ENCODE data around the gene NDUFS5. TPM values are rescaled to one million over a fixed set of nuclear protein-coding genes. Genes with fewer than 3 reads are reported as not detected.
"Not testable (repeated sequence)": the region's sequence is repeated elsewhere in the genome, so short reads cannot be mapped to it uniquely, and the experiment has no call there.

NDUFS5 gene
- total and polyA plus RNA-seq, 7 donors, result 276 to 910 (median 407) TPM

DNA sequence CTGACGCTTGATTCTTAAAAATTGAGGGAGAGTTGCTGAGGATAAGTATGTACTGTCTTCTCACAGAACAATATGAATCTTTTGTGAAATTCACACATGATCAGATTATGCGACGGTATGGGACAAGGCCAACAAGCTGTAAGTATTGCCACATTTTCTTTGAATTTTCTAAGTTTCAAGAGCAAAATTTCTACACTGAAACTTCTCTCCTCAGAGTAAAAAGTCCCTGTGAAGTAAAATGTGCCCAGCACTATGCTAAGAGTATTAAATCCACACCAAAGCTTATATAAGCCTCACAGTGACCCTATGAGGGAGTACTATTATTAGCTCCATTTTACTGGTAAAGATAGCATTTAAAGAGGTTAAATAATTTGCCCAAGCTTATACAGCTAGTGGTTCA is 22.9 kb upstream of the NDUFS5 start:
- Histone ChIP-seq H3K4me1 (peaks cover 6% of the 10 kb centered on the region), H3K27me3 (ENCODE audit: insufficient read depth in 3 of 3, low read length in 2 of 3) (no peaks in the 10 kb centered on the region), H3K9me3 (no peaks in the 10 kb centered on the region), H3K27ac (no peak overlapping the region), H3K4me3 (no peak overlapping the region), H3K36me3 (ENCODE audit: insufficient read depth in 1 of 2, low read depth in 1 of 2) (peaks cover 18 to 100% of the 10 kb centered on the region in 2 donors)
- ATAC-seq, result no peak
- intact Hi-C loops (cut with DNase I), result no loop called here
- WGBS, 3 donors, result 68 to 89% (median 74%) methylated on average over 3 of the region's 3 CpGs
- TF ChIP-seq, protein P1, sequence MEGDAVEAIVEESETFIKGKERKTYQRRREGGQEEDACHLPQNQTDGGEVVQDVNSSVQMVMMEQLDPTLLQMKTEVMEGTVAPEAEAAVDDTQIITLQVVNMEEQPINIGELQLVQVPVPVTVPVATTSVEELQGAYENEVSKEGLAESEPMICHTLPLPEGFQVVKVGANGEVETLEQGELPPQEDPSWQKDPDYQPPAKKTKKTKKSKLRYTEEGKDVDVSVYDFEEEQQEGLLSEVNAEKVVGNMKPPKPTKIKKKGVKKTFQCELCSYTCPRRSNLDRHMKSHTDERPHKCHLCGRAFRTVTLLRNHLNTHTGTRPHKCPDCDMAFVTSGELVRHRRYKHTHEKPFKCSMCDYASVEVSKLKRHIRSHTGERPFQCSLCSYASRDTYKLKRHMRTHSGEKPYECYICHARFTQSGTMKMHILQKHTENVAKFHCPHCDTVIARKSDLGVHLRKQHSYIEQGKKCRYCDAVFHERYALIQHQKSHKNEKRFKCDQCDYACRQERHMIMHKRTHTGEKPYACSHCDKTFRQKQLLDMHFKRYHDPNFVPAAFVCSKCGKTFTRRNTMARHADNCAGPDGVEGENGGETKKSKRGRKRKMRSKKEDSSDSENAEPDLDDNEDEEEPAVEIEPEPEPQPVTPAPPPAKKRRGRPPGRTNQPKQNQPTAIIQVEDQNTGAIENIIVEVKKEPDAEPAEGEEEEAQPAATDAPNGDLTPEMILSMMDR (IDR thresholded peaks at IDR 0.05), result no peak
- no peak for DNase-seq

GRCh38 chr1:39003794-39004193 is 22.4 kb upstream of the NDUFS5 start:
- Histone ChIP-seq H3K27me3 (ENCODE audit: insufficient read depth in 3 of 3, low read length in 2 of 3) (no peaks in the 10 kb centered on the region), H3K4me1 (peaks cover 6% of the 10 kb centered on the region), H3K9me3 (no peaks in the 10 kb centered on the region), H3K27ac (no peak overlapping the region), H3K36me3 (ENCODE audit: insufficient read depth in 1 of 2, low read depth in 1 of 2) (peaks cover 18 to 100% of the 10 kb centered on the region in 2 donors), H3K4me3 (no peak overlapping the region)
- intact Hi-C loops (cut with DNase I), result no loop called here
- WGBS, 3 donors, result 77 to 83% (median 79%) methylated on average over 2 of the region's 2 CpGs
- no peak for DNase-seq
- ATAC-seq, result no peak
- TF ChIP-seq, protein P1 (IDR thresholded peaks at IDR 0.05), result no peak

GRCh38 chr1:39006287-39006686 is 19.9 kb upstream of the NDUFS5 start:
- Histone ChIP-seq H3K4me3 (no peak overlapping the region), H3K9me3 (no peaks in the 10 kb centered on the region), H3K27me3 (ENCODE audit: insufficient read depth in 3 of 3, low read length in 2 of 3) (no peaks in the 10 kb centered on the region), H3K27ac (no peak overlapping the region), H3K4me1 (peaks cover 6% of the 10 kb centered on the region), H3K36me3 (ENCODE audit: insufficient read depth in 1 of 2, low read depth in 1 of 2) (peaks cover 22 to 100% of the 10 kb centered on the region in 2 donors)
- WGBS, 3 donors, result 68 to 95% (median 75%) methylated on average over 2 of the region's 2 CpGs
- DNase-seq (no peak), ATAC-seq (no peak)
- intact Hi-C loops (cut with DNase I), result no loop called here
- TF ChIP-seq, protein P1 (IDR thresholded peaks at IDR 0.05), result no peak

DNA sequence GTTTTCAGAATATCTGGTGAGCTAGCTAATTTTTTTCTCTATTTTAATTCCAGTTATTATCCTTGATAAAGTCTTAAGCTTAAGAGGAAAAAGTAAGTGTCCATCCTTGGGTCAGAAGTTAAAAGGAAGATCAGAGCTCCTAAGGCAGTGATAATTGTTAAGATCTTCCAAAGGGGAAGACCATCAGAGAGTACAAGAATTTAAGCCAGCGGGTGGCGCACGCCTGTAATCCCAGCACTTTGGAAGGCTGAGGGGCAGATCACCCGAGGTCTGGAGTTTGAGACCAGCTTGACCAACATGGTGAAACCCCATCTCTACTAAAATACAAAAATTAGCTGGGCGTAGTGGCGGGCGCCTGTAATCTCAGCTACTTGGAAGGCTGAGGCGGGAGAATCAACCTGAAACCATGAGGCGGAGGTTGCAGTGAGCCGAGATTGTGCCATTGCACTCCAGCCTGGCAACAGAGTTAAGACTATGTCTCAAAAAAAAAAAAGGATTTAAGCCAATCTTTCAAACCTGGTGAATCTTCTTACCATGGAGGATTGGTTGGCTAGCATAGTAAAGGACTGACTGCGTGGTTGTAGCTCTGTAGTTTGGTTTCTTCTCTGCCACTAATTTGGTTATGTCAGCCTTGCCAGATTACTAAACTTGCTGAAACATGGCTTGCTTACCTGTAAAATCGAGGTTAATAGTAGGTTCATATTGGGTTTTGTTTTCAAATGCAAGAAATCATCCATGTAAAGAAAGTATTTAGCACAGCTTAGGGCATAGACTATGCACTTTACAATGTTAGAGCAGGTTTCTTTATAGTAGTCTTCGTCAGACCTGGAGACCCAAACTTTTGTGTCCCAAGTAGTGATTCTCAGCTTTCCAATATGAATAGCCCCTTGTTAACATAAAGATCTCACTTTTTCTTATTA is 19.2 kb upstream of the NDUFS5 start:
- Histone ChIP-seq H3K9me3 (no peaks in the 10 kb centered on the region), H3K36me3 (ENCODE audit: insufficient read depth in 1 of 2, low read depth in 1 of 2) (peaks cover 17 to 99% of the 10 kb centered on the region in 2 donors), H3K4me3 (no peak overlapping the region), H3K27me3 (ENCODE audit: insufficient read depth in 3 of 3, low read length in 2 of 3) (no peaks in the 10 kb centered on the region), H3K27ac (no peak overlapping the region), H3K4me1 (peaks cover 6% of the 10 kb centered on the region)
- 91 to 93% (median 92%) methylated on average over 13 of the region's 13 CpGs for WGBS, 3 donors
- DNase-seq (no peak), ATAC-seq (no peak)
- intact Hi-C loops (cut with DNase I), result no loop called here
- TF ChIP-seq, protein P1 (IDR thresholded peaks at IDR 0.05), result no peak

DNA sequence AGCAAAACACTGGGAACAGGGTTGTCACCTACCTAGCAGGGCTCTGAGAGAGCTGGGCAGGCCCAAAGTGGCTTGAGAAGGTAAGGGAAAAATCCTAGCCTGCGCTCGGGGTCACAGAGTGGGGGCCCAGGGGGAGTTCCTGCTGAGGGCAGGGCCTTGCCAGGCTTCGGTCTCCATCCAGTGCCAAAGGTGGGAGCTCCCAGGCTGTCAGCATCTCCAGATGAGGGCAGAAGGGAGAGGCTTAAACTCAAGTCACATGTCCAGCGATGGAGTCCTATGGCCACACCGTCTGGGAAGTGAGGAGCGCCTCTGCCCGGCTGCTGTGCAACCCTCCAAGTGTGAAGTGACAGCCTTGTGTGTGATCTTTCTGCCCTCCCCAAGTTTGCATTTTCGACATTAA is 11.2 kb upstream of the NDUFS5 start:
- intact Hi-C loops (cut with DNase I); H3K4me3 ChIP-seq; H3K9me3 ChIP-seq; H3K27ac ChIP-seq; ATAC-seq; H3K27me3 ChIP-seq (ENCODE audit: insufficient read depth in 3 of 3, low read length in 2 of 3); DNase-seq; H3K4me1 ChIP-seq: not testable (repeated sequence)
- WGBS, 3 donors, result 79 to 86% (median 81%) methylated on average over 8 of the region's 8 CpGs
- H3K36me3 ChIP-seq (ENCODE audit: insufficient read depth in 1 of 2, low read depth in 1 of 2), result peaks cover 4 to 30% of the 10 kb centered on the region in 2 donors
